Hepatic stellate cell (primary cell): Measurements from ENCODE around the gene POLRMT.
A peak's percentile ranks its signal among the peaks of the same experiment; 100 is the strongest.

ENCODE experiments used
- DNase-seq: peaks from one replicate; pipeline ENCODE4 v3.0.0; 2011; ENCODE audit warnings: low spot score

Gene POLRMT

GRCh38 chr19:577439-578392 lies 55.6 kb downstream of the POLRMT start:
- no peak for DNase-seq

- no peak for DNase-seq
Observed at GRCh38 chr19:576768-577438, 56.4 kb downstream of the POLRMT start.

- peak; percentile 65 for DNase-seq
Observed at GRCh38 chr19:575527-576506, 57.5 kb downstream of the POLRMT start.

- DNase-seq = no peak
Observed at GRCh38 chr19:574658-575526, 58.4 kb downstream of the POLRMT start.

- DNase-seq = no peak
Observed at GRCh38 chr19:573519-573825, 59.9 kb downstream of the POLRMT start.

- DNase-seq = peak; percentile 85
Observed at GRCh38 chr19:572743-573518, 60.4 kb downstream of the POLRMT start.

GRCh38 chr19:572140-572742 lies 61.1 kb downstream of the POLRMT start, which contains the start of gene BSG:
Gene BSG (plus strand): TSS chr19:572596. CDS start chr19:572635, 39 bp downstream.
- DNase-seq = peak; percentile 100

- peak; percentile 39 for DNase-seq
Observed at GRCh38 chr19:571566-571974, 61.8 kb downstream of the POLRMT start.

- DNase-seq = no peak
Observed at GRCh38 chr19:570937-571565, 62.3 kb downstream of the POLRMT start.

- DNase-seq = no peak
Observed at GRCh38 chr19:570251-570686, 63.1 kb downstream of the POLRMT start.

GRCh38 chr19:567296-567900 lies 65.9 kb downstream of the POLRMT start:
- DNase-seq = no peak
